Measurements from ENCODE around the gene ZC2HC1B. TPM values are rescaled to one million over a fixed set of nuclear protein-coding genes. Genes with fewer than 3 reads are reported as not detected.

The ZC2HC1B gene, protein sequence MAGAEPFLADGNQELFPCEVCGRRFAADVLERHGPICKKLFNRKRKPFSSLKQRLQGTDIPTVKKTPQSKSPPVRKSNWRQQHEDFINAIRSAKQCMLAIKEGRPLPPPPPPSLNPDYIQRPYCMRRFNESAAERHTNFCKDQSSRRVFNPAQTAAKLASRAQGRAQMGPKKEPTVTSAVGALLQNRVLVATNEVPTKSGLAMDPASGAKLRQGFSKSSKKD
- not detected for total RNA-seq
- long read RNA-seq, result 0 reads

GRCh38 chr6:143864234-143864633, at the start of gene ZC2HC1B:
Gene ZC2HC1B (plus strand): TSS chr6:143864474. CDS start chr6:143864540, 66 bp downstream.
- H3K27ac ChIP-seq, result no peak within 1 kb of the TSS
- TF ChIP-seq, protein P1, sequence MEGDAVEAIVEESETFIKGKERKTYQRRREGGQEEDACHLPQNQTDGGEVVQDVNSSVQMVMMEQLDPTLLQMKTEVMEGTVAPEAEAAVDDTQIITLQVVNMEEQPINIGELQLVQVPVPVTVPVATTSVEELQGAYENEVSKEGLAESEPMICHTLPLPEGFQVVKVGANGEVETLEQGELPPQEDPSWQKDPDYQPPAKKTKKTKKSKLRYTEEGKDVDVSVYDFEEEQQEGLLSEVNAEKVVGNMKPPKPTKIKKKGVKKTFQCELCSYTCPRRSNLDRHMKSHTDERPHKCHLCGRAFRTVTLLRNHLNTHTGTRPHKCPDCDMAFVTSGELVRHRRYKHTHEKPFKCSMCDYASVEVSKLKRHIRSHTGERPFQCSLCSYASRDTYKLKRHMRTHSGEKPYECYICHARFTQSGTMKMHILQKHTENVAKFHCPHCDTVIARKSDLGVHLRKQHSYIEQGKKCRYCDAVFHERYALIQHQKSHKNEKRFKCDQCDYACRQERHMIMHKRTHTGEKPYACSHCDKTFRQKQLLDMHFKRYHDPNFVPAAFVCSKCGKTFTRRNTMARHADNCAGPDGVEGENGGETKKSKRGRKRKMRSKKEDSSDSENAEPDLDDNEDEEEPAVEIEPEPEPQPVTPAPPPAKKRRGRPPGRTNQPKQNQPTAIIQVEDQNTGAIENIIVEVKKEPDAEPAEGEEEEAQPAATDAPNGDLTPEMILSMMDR (IDR thresholded peaks at IDR 0.05), result no peak
- peaks cover 62% of the 10 kb centered on the region for H3K36me3 ChIP-seq
- H3K4me3 ChIP-seq, result no peak within 1 kb of the TSS
- H3K9me3 ChIP-seq, result no peaks in the 10 kb centered on the region
- no peak for ATAC-seq
- no peaks in the 10 kb centered on the region for H3K4me1 ChIP-seq
- H3K27me3 ChIP-seq (ENCODE audit: low read depth), result no peaks in the 10 kb centered on the region
- no peak for DNase-seq
- intact Hi-C loops (cut with DNase I), result no loop called here

GRCh38 chr6:143817621-143818020, 46.7 kb upstream of the ZC2HC1B start:
- Histone ChIP-seq H3K27me3 (ENCODE audit: low read depth) (no peaks in the 10 kb centered on the region), H3K9me3 (no peaks in the 10 kb centered on the region), H3K4me3 (no peak overlapping the region), H3K36me3 (peaks cover 23% of the 10 kb centered on the region), H3K27ac (no peak overlapping the region), H3K4me1 (peaks cover 5% of the 10 kb centered on the region)
- TF ChIP-seq, protein P1 (IDR thresholded peaks at IDR 0.05), result no peak
- ATAC-seq (no peak), DNase-seq (no peak)
- intact Hi-C loops (cut with DNase I), result no loop called here

GRCh38 chr6:143821359-143821758, 42.9 kb upstream of the ZC2HC1B start:
- Histone ChIP-seq H3K27me3 (ENCODE audit: low read depth) (no peaks in the 10 kb centered on the region), H3K27ac (no peak overlapping the region), H3K9me3 (no peaks in the 10 kb centered on the region), H3K4me1 (peaks cover 11% of the 10 kb centered on the region), H3K36me3 (peaks cover 27% of the 10 kb centered on the region), H3K4me3 (no peak overlapping the region)
- intact Hi-C loops (cut with DNase I), result no loop called here
- TF ChIP-seq, protein P1 (IDR thresholded peaks at IDR 0.05), result no peak
- DNase-seq, result no peak
- ATAC-seq, result no peak

DNA sequence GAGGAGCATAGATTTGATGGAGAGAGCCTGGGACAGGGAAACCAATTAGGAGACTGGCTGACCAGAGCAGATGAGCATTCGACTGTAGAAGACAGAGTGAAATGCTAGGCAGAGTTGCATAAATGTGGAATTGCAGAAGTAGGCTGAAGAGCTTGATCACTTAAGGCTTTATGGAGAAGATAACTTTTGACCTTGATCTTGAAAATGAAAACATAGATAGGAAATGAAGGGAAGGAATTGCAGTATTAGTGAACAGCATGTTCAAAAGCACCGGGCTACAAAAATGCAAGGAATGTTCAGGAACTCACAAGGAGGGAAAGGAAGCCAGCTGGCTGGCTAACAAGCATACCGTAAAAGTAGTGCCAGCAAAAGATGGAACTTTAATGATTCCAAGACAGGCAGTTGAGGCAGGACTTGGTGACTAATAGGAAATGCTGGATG, 41.7 kb upstream of the ZC2HC1B start:
- intact Hi-C loops (cut with DNase I), result no loop called here
- TF ChIP-seq, protein P1 (IDR thresholded peaks at IDR 0.05), result no peak
- Histone ChIP-seq H3K9me3 (no peaks in the 10 kb centered on the region), H3K4me1 (peaks cover 11% of the 10 kb centered on the region), H3K36me3 (peaks cover 27% of the 10 kb centered on the region), H3K27ac (no peak overlapping the region), H3K4me3 (no peak overlapping the region), H3K27me3 (ENCODE audit: low read depth) (no peaks in the 10 kb centered on the region)
- ATAC-seq (peak; percentile 49 to 76), DNase-seq (no peak)

DNA sequence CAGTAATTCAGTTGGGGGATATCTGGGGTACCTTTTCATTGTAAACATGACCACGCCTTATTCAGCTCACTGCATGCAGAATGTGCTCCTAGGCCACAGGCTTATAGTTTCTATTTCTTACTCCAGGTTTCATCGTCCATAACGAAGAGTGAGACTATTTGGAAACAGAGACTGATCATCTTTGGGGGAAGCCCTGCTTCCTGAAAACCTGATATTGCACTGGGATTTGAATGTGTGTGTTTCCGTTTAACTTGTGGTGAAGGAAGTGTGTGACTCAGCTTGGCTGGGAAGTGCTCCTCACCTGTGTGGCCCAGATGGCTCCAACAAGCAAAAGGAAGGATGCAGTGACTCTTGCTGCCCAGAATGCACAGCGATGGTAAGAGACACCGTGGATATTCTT, 40.7 kb upstream of the ZC2HC1B start:
- TF ChIP-seq, protein P1 (IDR thresholded peaks at IDR 0.05), result no peak
- H3K4me3 ChIP-seq, result no peak overlapping the region
- intact Hi-C loops (cut with DNase I), result no loop called here
- no peak overlapping the region for H3K27ac ChIP-seq
- H3K36me3 ChIP-seq, result peaks cover 23% of the 10 kb centered on the region
- DNase-seq, result no peak
- no peaks in the 10 kb centered on the region for H3K27me3 ChIP-seq (ENCODE audit: low read depth)
- H3K9me3 ChIP-seq, result no peaks in the 10 kb centered on the region
- peaks cover 11% of the 10 kb centered on the region for H3K4me1 ChIP-seq
- peak in 1 of 2 donors; percentile 57 for ATAC-seq
